ENCODE measurements around the gene VASH1.
"Not testable (repeated sequence)": the region's sequence is repeated elsewhere in the genome, so short reads cannot be mapped to it uniquely, and the experiment has no call there.

Gene VASH1

GRCh38 chr14:76721506-76721905 is 39.8 kb upstream of the VASH1 start:
- not testable (repeated sequence) for H3K4me3 ChIP-seq (ENCODE audit: low read depth, low read length); H3K27me3 ChIP-seq (ENCODE audit: control insufficient read depth, insufficient read depth, low read length); H3K27ac ChIP-seq (ENCODE audit: low read depth, low read length)

GRCh38 chr14:76724651-76725550 is 36.4 kb upstream of the VASH1 start:
- no peak overlapping the region for H3K9ac ChIP-seq (ENCODE audit: low read depth, low read length)
- H3K27ac ChIP-seq (ENCODE audit: low read depth, low read length), result no peak overlapping the region
- no peaks in the 10 kb centered on the region for H3K9me3 ChIP-seq (ENCODE audit: control insufficient read depth, insufficient read depth, low read length)
- H3K4me1 ChIP-seq (ENCODE audit: control insufficient read depth, insufficient read depth, low read length), result peaks cover 8% of the 10 kb centered on the region; the same call in 1 of the 2 replicates
- no peak overlapping the region for H3K4me3 ChIP-seq (ENCODE audit: low read depth, low read length)
- H3K27me3 ChIP-seq (ENCODE audit: control insufficient read depth, insufficient read depth, low read length), result no peaks in the 10 kb centered on the region
- H3K36me3 ChIP-seq (ENCODE audit: control insufficient read depth, insufficient read depth, low read length), result no peaks in the 10 kb centered on the region

More at GRCh38 chr14:76721506-76721905, 39.8 kb upstream of the VASH1 start:
- not testable (repeated sequence) for H3K9me3 ChIP-seq (ENCODE audit: control insufficient read depth, insufficient read depth, low read length); H3K36me3 ChIP-seq (ENCODE audit: control insufficient read depth, insufficient read depth, low read length); H3K4me1 ChIP-seq (ENCODE audit: control insufficient read depth, insufficient read depth, low read length); H3K9ac ChIP-seq (ENCODE audit: low read depth, low read length)

GRCh38 chr14:76726551-76726970 is 34.7 kb upstream of the VASH1 start:
- no peak overlapping the region for H3K9ac ChIP-seq (ENCODE audit: low read depth, low read length)
- no peaks in the 10 kb centered on the region for H3K36me3 ChIP-seq (ENCODE audit: control insufficient read depth, insufficient read depth, low read length)
- H3K9me3 ChIP-seq (ENCODE audit: control insufficient read depth, insufficient read depth, low read length), result no peaks in the 10 kb centered on the region
- H3K27me3 ChIP-seq (ENCODE audit: control insufficient read depth, insufficient read depth, low read length), result no peaks in the 10 kb centered on the region
- H3K27ac ChIP-seq (ENCODE audit: low read depth, low read length), result no peak overlapping the region
- no peak overlapping the region for H3K4me3 ChIP-seq (ENCODE audit: low read depth, low read length)
- H3K4me1 ChIP-seq (ENCODE audit: control insufficient read depth, insufficient read depth, low read length), result no peaks in the 10 kb centered on the region

GRCh38 chr14:76727384-76727783 is 33.9 kb upstream of the VASH1 start:
- no peaks in the 10 kb centered on the region for H3K4me1 ChIP-seq (ENCODE audit: control insufficient read depth, insufficient read depth, low read length)
- H3K36me3 ChIP-seq (ENCODE audit: control insufficient read depth, insufficient read depth, low read length), result no peaks in the 10 kb centered on the region
- H3K27me3 ChIP-seq (ENCODE audit: control insufficient read depth, insufficient read depth, low read length), result no peaks in the 10 kb centered on the region
- no peaks in the 10 kb centered on the region for H3K9me3 ChIP-seq (ENCODE audit: control insufficient read depth, insufficient read depth, low read length)
- H3K4me3 ChIP-seq (ENCODE audit: low read depth, low read length), result no peak overlapping the region
- H3K27ac ChIP-seq (ENCODE audit: low read depth, low read length), result no peak overlapping the region
- H3K9ac ChIP-seq (ENCODE audit: low read depth, low read length), result no peak overlapping the region

- Histone ChIP-seq H3K27me3 (ENCODE audit: control insufficient read depth, insufficient read depth, low read length) (no peaks in the 10 kb centered on the region), H3K4me1 (ENCODE audit: control insufficient read depth, insufficient read depth, low read length) (no peaks in the 10 kb centered on the region), H3K27ac (ENCODE audit: low read depth, low read length) (no peak overlapping the region), H3K9ac (ENCODE audit: low read depth, low read length) (no peak overlapping the region), H3K9me3 (ENCODE audit: control insufficient read depth, insufficient read depth, low read length) (no peaks in the 10 kb centered on the region), H3K36me3 (ENCODE audit: control insufficient read depth, insufficient read depth, low read length) (no peaks in the 10 kb centered on the region), H3K4me3 (ENCODE audit: low read depth, low read length) (no peak overlapping the region)
Observed at GRCh38 chr14:76727901-76728300, 33.4 kb upstream of the VASH1 start.

- Histone ChIP-seq H3K36me3 (ENCODE audit: control insufficient read depth, insufficient read depth, low read length) (no peaks in the 10 kb centered on the region), H3K27me3 (ENCODE audit: control insufficient read depth, insufficient read depth, low read length) (no peaks in the 10 kb centered on the region), H3K4me3 (ENCODE audit: low read depth, low read length) (no peak overlapping the region), H3K9me3 (ENCODE audit: control insufficient read depth, insufficient read depth, low read length) (no peaks in the 10 kb centered on the region), H3K4me1 (ENCODE audit: control insufficient read depth, insufficient read depth, low read length) (no peaks in the 10 kb centered on the region), H3K9ac (ENCODE audit: low read depth, low read length) (no peak overlapping the region), H3K27ac (ENCODE audit: low read depth, low read length) (no peak overlapping the region)
Observed at GRCh38 chr14:76729258-76729657, 32.0 kb upstream of the VASH1 start.

- H3K27me3 ChIP-seq (ENCODE audit: control insufficient read depth, insufficient read depth, low read length), result no peaks in the 10 kb centered on the region
- no peaks in the 10 kb centered on the region for H3K9me3 ChIP-seq (ENCODE audit: control insufficient read depth, insufficient read depth, low read length)
- H3K4me3 ChIP-seq (ENCODE audit: low read depth, low read length), result no peak overlapping the region
- no peaks in the 10 kb centered on the region for H3K36me3 ChIP-seq (ENCODE audit: control insufficient read depth, insufficient read depth, low read length)
- no peak overlapping the region for H3K27ac ChIP-seq (ENCODE audit: low read depth, low read length)
- no peak overlapping the region for H3K9ac ChIP-seq (ENCODE audit: low read depth, low read length)
- no peaks in the 10 kb centered on the region for H3K4me1 ChIP-seq (ENCODE audit: control insufficient read depth, insufficient read depth, low read length)
Observed at GRCh38 chr14:76729953-76730505, 31.2 kb upstream of the VASH1 start.

- not testable (repeated sequence) for H3K4me1 ChIP-seq (ENCODE audit: control insufficient read depth, insufficient read depth, low read length); H3K27me3 ChIP-seq (ENCODE audit: control insufficient read depth, insufficient read depth, low read length); H3K36me3 ChIP-seq (ENCODE audit: control insufficient read depth, insufficient read depth, low read length); H3K4me3 ChIP-seq (ENCODE audit: low read depth, low read length); H3K9me3 ChIP-seq (ENCODE audit: control insufficient read depth, insufficient read depth, low read length); H3K9ac ChIP-seq (ENCODE audit: low read depth, low read length); H3K27ac ChIP-seq (ENCODE audit: low read depth, low read length)
Observed at GRCh38 chr14:76734501-76734900, 26.8 kb upstream of the VASH1 start.

GRCh38 chr14:76736514-76736913 is 24.8 kb upstream of the VASH1 start:
- Histone ChIP-seq H3K27ac (ENCODE audit: low read depth, low read length) (no peak overlapping the region), H3K36me3 (ENCODE audit: control insufficient read depth, insufficient read depth, low read length) (no peaks in the 10 kb centered on the region), H3K9ac (ENCODE audit: low read depth, low read length) (no peak overlapping the region), H3K4me1 (ENCODE audit: control insufficient read depth, insufficient read depth, low read length) (no peaks in the 10 kb centered on the region), H3K27me3 (ENCODE audit: control insufficient read depth, insufficient read depth, low read length) (no peaks in the 10 kb centered on the region), H3K9me3 (ENCODE audit: control insufficient read depth, insufficient read depth, low read length) (no peaks in the 10 kb centered on the region; the same call in none of the 2 replicates), H3K4me3 (ENCODE audit: low read depth, low read length) (no peak overlapping the region)

GRCh38 chr14:76741074-76741473 is 20.2 kb upstream of the VASH1 start:
- Histone ChIP-seq H3K4me1 (ENCODE audit: control insufficient read depth, insufficient read depth, low read length) (no peaks in the 10 kb centered on the region), H3K27ac (ENCODE audit: low read depth, low read length) (no peak overlapping the region), H3K4me3 (ENCODE audit: low read depth, low read length) (no peak overlapping the region), H3K36me3 (ENCODE audit: control insufficient read depth, insufficient read depth, low read length) (no peaks in the 10 kb centered on the region), H3K9me3 (ENCODE audit: control insufficient read depth, insufficient read depth, low read length) (peaks cover 2% of the 10 kb centered on the region), H3K9ac (ENCODE audit: low read depth, low read length) (no peak overlapping the region), H3K27me3 (ENCODE audit: control insufficient read depth, insufficient read depth, low read length) (no peaks in the 10 kb centered on the region)

GRCh38 chr14:76742185-76742584 is 19.1 kb upstream of the VASH1 start:
- Histone ChIP-seq H3K9ac (ENCODE audit: low read depth, low read length) (no peak overlapping the region), H3K27ac (ENCODE audit: low read depth, low read length) (no peak overlapping the region), H3K27me3 (ENCODE audit: control insufficient read depth, insufficient read depth, low read length) (no peaks in the 10 kb centered on the region), H3K4me1 (ENCODE audit: control insufficient read depth, insufficient read depth, low read length) (no peaks in the 10 kb centered on the region), H3K36me3 (ENCODE audit: control insufficient read depth, insufficient read depth, low read length) (no peaks in the 10 kb centered on the region), H3K4me3 (ENCODE audit: low read depth, low read length) (no peak overlapping the region), H3K9me3 (ENCODE audit: control insufficient read depth, insufficient read depth, low read length) (peaks cover 2% of the 10 kb centered on the region)
